ENCODE results near the gene EML3.
"Not testable (repeated sequence)": the region's sequence is repeated elsewhere in the genome, so short reads cannot be mapped to it uniquely, and the experiment has no call there.

EML3 gene

DNA sequence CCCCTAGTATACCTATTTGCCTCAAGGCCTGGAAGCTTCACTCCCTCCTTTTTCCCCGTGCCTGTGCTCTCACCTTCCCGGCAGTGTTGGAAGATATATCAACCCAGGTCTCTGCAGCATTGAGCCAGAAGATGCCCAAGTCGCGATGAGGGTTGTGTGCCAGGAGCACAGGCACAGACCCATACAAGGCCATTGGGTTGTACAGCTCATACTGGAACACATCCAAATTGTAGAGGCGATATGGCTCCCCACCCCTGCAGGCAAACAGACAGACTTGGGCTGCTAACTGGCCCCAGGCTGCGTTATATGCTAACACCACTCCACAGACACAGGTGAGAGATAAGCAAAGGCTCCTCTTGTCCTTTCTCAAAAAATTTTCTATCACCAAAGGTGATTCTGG lies 19.9 kb upstream of the EML3 start:
- no peak overlapping the region for H3K4me3 ChIP-seq (ENCODE audit: low read depth, low read length)
- no peak for DNase-seq (ENCODE audit: low read depth)
- TF ChIP-seq, protein P1, sequence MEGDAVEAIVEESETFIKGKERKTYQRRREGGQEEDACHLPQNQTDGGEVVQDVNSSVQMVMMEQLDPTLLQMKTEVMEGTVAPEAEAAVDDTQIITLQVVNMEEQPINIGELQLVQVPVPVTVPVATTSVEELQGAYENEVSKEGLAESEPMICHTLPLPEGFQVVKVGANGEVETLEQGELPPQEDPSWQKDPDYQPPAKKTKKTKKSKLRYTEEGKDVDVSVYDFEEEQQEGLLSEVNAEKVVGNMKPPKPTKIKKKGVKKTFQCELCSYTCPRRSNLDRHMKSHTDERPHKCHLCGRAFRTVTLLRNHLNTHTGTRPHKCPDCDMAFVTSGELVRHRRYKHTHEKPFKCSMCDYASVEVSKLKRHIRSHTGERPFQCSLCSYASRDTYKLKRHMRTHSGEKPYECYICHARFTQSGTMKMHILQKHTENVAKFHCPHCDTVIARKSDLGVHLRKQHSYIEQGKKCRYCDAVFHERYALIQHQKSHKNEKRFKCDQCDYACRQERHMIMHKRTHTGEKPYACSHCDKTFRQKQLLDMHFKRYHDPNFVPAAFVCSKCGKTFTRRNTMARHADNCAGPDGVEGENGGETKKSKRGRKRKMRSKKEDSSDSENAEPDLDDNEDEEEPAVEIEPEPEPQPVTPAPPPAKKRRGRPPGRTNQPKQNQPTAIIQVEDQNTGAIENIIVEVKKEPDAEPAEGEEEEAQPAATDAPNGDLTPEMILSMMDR (IDR thresholded peaks at IDR 0.05; ENCODE audit: control insufficient read depth, extremely low read depth, insufficient read depth), result no peak

DNA sequence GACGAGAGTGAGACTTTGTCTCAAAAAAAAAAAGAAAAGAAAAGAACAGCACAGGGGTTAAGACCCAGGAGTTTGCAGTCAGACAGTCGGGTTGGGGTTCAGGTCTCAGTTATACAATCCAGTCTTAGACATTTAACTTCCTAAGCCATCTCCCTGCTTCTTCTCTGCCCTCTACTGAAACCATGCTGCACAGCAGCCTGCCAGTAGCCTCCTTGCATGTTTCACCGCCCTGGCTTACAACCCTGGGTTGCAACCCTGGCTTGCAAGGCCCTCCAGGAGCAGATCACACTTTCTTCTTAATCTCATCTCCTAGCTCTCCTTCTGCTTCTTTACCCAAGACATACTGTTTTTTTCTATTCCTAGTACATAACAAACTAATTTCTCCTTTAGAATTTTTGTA lies 15.1 kb upstream of the EML3 start:
- TF ChIP-seq, protein P1 (IDR thresholded peaks at IDR 0.05; ENCODE audit: control insufficient read depth, extremely low read depth, insufficient read depth), result no peak
- DNase-seq (ENCODE audit: low read depth), result no peak
- H3K4me3 ChIP-seq (ENCODE audit: low read depth, low read length), result no peak overlapping the region

DNA sequence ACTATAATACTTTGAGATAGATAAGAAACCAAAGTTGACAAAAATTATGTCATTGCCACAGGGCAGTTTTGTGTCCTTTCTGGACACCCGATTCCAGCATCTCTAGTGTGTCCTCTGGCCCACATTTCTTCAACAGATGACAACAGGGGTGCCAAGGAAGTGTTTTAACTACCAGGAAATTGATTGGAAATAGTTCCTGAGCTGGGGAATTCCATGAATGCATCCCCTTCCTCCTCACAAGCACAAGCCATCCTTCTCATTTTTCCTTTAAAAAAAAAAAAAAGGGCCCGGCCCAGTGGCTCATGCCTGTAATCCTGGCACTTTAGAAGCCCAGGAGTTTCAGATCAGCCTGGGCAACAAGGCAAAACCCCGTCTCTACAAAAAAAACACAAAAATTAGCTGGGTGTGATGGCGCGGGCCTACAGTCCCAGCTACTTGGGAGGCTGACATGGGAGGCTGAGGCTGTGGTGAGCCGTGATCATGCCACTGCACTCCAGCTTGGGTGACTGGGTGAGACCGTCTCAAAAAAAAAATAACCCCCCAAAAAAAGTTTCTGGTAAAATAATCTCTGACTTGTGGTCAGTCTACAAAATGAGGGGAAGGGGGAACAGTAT lies 10.0 kb upstream of the EML3 start:
- peak overlapping the region; percentile 74 for H3K4me3 ChIP-seq (ENCODE audit: low read depth, low read length)
- DNase-seq (ENCODE audit: low read depth), result no peak
- TF ChIP-seq, protein P1 (IDR thresholded peaks at IDR 0.05; ENCODE audit: control insufficient read depth, extremely low read depth, insufficient read depth), result no peak

DNA sequence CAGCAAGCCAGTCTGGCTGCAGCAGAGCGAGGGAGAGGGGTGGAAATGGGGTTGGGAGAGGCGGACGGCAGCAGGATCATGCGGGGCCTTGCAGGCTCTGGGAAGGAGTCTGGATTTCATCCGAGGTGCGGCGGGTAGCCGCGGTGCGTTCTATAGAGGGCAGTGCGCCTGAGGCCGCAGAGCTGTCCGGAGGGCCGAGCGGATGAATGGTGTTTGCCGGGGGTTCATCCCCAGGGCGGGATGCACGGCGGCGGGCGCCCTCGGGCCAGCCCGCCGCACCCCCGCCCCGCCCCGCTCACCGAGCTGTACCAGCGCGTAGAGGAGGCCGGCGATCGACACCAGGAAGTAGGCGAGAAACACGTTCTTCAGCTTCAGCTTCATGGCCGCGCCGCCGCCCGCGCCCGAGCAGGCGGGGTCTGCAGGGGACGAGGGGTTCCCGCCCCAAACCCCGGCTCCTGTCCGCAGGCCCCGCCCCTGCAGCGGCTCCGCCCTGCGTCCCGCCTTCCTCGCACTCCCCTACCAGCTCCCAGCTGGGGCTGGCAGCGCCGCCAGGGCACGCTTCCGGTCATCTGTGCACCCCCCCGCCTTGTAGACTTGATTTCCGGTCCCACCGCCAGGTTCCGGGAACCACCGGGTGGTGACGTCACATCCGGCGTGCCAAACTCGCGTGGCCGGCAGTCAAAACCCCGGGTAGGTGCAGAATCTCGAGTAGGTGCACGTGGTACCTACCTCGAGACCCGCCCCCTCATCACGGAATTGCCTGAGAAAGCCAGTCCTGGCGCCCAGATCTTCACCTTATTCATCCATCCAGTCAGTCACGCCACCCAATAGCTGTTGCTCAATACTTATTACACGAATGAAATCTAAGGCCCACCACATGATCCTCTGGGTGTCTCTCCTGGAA lies 9.2 kb upstream of the EML3 start, which contains the start of gene B3GAT3:
Gene B3GAT3 (minus strand): TSS at position 420 of the 904 bp plus-strand sequence. CDS start 39 bp downstream, at position 381.
- peak within 1 kb of the TSS; percentile 74 for H3K4me3 ChIP-seq (ENCODE audit: low read depth, low read length)
- peak; percentile 99 for DNase-seq (ENCODE audit: low read depth)
- TF ChIP-seq, protein P1 (IDR thresholded peaks at IDR 0.05; ENCODE audit: control insufficient read depth, extremely low read depth, insufficient read depth), result no peak

DNA sequence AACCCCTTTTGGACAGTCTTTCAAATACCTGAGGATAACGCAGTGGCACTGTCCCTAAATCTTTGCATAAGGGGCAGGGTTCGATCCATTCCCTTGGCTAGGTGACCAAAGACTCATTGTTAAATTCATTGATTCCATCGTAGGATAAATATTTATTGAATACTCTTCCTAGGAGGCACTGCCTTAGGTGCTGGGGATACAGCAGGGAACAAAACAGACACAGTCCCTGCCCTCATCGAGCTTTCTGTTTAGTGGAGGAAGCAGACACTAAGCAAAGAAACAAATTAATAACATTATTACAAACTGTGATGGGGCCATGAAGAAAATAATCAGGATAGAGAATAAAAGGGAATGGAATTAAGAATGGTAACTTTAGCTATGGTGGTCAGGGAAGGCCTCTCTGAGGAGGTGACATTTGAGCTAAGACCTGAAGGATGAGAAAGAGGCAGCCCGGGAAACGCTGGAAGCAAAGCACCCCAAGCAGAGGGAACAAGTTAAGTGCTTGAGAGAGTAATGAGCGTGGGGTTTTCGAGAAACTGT lies 8.5 kb upstream of the EML3 start:
- TF ChIP-seq, protein P1 (IDR thresholded peaks at IDR 0.05; ENCODE audit: control insufficient read depth, extremely low read depth, insufficient read depth), result no peak
- H3K4me3 ChIP-seq (ENCODE audit: low read depth, low read length), result peak overlapping the region; percentile 74
- no peak for DNase-seq (ENCODE audit: low read depth)

DNA sequence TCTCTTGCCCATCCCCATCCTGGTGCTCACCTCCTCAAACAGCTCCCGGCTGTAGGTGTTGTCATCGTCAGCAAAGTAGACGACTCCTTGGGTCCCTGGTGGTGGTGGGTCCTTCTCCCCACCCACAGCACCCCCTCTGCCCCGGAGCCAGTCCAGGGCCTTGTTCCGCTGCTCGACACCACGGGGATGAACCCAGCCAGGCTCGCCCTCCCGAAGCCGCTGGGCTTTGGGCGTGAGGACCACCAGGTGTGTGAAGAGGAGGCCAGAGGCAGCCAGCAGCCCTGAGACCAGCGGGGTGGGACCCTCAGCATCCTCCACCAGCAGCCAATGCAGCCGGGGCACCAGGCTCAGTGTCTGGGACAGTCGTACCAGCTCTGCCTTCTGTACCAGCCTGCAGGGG lies 4.4 kb upstream of the EML3 start:
- not testable (repeated sequence) for H3K4me3 ChIP-seq (ENCODE audit: low read depth, low read length); DNase-seq (ENCODE audit: low read depth)

DNA sequence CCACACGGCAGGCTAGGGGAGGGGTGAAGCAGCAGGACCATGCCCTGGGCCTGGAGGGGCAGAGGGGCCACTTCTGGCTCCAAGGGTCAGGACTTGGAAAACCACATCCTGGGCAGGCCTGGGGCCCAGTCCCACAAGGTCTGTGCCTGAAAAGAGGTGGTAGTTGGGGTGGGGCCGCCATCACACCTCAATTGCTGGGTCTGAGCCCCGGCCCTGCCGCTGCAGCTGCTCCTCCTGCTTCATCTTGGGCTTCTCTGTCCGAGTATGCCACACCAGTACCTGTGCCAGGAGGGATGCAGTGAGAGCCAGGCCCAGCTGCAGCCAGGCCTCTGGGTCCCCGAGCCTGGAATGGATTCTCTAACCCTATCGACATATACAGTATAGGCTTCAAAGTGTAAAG lies 2.9 kb upstream of the EML3 start:
- H3K4me3 ChIP-seq (ENCODE audit: low read depth, low read length), result no peak overlapping the region
- no peak for DNase-seq (ENCODE audit: low read depth)
- TF ChIP-seq, protein P1 (IDR thresholded peaks at IDR 0.05; ENCODE audit: control insufficient read depth, extremely low read depth, insufficient read depth), result no peak

Data from LNCaP clone FGC (cell line).